ENCODE measurements around the gene PAEP. TPM values are rescaled to one million over a fixed set of nuclear protein-coding genes. Genes with fewer than 3 reads are reported as not detected.

Gene PAEP
- total and polyA plus RNA-seq, 9 donors, result 0.41 to 8.8 (median 1.2) TPM; not detected in 2

DNA sequence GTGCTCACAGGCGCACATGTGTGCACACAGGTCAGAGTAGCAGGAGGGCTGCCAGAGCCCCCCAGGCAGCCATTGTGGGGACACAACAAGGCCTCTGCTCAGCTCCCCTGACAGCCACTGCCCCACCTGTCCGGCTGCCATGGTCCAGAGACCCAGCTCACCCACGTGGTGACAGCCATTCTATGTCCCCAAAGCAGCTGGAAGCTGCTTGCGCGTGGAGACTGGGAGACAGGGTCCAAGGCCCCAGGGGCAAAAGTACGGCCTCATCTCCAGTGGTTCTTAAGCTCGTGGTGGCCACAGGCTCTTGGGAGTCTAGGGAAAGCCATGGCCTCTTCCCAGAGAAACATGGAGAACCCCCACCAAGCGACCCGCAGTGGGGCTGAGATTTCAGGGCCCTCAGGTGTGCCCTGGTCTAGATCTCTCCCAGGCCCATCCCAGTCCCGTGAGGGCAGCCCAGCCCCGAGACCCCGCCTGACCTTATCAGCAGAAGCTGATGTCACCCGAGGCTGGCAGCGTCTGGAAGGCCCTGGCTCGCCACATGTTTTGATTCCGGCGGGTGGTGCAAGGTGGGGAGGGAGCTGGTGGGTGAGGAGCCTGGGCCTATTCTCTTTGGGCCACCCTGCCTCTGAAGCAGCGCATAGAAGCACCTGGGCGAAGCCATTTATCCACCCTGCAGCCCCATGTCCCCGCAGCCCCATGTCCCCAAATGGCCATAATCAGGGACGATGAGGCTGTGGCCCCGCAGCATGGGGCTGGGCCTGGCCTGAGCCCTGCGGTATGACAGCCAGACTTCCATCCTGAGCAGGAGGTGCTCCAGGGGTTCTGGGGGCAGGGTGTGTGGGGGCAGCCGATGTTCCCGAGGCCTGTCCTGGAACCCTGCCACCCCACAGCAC, 46.1 kb downstream of the PAEP start:
- intact Hi-C loops (cut with DNase I), result loop anchor here in 3 of 4 donors (2.0 to 10.0 kb wide), 3 partner anchors 25 to 97 kb away; partner anchors contain the start of gene KCNT1 (in 2 of the 3)
- H3K36me3 ChIP-seq, result no peaks in the 10 kb centered on the region
- no peaks in the 10 kb centered on the region for H3K27me3 ChIP-seq
- H3K9me3 ChIP-seq, result no peaks in the 10 kb centered on the region
- H3K27ac ChIP-seq, result no peak overlapping the region
- H3K4me3 ChIP-seq, result no peak overlapping the region
- TF ChIP-seq, protein P1, sequence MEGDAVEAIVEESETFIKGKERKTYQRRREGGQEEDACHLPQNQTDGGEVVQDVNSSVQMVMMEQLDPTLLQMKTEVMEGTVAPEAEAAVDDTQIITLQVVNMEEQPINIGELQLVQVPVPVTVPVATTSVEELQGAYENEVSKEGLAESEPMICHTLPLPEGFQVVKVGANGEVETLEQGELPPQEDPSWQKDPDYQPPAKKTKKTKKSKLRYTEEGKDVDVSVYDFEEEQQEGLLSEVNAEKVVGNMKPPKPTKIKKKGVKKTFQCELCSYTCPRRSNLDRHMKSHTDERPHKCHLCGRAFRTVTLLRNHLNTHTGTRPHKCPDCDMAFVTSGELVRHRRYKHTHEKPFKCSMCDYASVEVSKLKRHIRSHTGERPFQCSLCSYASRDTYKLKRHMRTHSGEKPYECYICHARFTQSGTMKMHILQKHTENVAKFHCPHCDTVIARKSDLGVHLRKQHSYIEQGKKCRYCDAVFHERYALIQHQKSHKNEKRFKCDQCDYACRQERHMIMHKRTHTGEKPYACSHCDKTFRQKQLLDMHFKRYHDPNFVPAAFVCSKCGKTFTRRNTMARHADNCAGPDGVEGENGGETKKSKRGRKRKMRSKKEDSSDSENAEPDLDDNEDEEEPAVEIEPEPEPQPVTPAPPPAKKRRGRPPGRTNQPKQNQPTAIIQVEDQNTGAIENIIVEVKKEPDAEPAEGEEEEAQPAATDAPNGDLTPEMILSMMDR (IDR thresholded peaks at IDR 0.05), result no peak
- TF ChIP-seq POLR2A (IDR thresholded peaks at IDR 0.05), result no peak
- no peak for TF ChIP-seq EP300 (IDR thresholded peaks at IDR 0.05)
- H3K4me1 ChIP-seq (ENCODE audit: insufficient read depth), result peaks cover 4% of the 10 kb centered on the region
- DNase-seq, result no peak
- 80 to 84% (median 83%) methylated on average over 23 to 25 of the region's 25 CpGs for WGBS, 3 donors

DNA sequence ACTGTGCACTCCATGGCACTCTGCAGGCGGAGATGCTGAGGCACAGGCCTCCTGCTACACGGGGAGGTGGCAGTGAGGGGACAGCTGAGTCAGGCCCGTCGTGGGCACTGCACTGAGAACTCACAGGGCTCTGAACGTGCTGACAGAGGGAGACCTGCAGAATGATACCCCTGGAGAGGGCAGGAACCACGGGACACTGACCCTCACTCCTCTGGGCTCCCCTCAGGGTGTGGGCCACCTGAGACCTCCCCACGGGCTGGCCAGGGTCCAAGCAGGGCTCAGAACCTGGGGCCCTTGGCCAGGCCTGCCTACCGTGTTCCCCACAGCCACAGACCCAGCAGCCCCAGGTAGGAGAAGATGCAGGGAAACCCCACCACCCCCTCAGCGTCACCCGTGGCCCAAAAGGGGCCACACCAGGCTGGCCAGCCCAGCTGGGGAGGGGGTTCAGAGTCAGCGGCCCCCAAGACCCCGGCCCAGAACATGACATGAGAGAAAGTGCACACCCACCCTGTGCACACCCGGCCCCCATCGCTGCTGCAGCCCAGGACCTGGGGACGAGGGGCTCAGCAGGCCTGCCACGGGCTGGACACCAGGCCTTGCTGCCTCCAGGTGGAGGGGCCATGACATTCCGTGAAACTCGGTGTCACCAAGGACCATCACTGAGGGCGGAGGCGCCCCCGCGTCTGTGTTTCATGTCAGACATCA, 46.9 kb downstream of the PAEP start:
- Histone ChIP-seq H3K4me3 (no peak overlapping the region), H3K27ac (no peak overlapping the region), H3K4me1 (ENCODE audit: insufficient read depth) (peaks cover 4% of the 10 kb centered on the region), H3K36me3 (no peaks in the 10 kb centered on the region), H3K9me3 (no peaks in the 10 kb centered on the region), H3K27me3 (no peaks in the 10 kb centered on the region)
- intact Hi-C loops (cut with DNase I), result loop anchor here in 2 of 4 donors (5.0 to 10.0 kb wide), 2 partner anchors 94 to 96 kb away; partner anchors contain the start of gene KCNT1 (in 2 of the 2)
- no peak for TF ChIP-seq EP300 (IDR thresholded peaks at IDR 0.05)
- TF ChIP-seq, protein P1 (IDR thresholded peaks at IDR 0.05), result no peak
- TF ChIP-seq POLR2A (IDR thresholded peaks at IDR 0.05), result no peak
- 81 to 88% (median 84%) methylated on average over 21 to 22 of the region's 22 CpGs for WGBS, 3 donors
- DNase-seq, result no peak

DNA sequence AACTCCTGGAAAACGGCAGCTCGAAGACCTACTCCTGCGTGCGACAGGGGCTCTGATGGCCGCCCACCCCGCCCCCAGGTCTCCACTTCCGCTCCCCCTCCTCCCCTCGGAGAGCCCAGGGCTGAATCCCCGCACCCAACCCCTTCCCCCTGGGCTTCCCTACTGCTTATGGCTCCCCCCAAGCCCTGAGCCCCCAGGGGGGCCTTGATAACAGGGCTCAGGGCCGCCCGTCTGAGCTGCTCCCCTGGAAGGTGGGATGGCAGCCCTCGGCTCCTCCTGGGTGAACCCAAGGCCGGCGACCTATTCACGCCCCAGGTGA, 47.4 kb downstream of the PAEP start:
- H3K4me1 ChIP-seq (ENCODE audit: insufficient read depth), result peaks cover 4% of the 10 kb centered on the region
- WGBS, 3 donors, result 64 to 81% (median 76%) methylated on average over 12 to 15 of the region's 15 CpGs
- H3K4me3 ChIP-seq, result no peak overlapping the region
- no peak for TF ChIP-seq POLR2A (IDR thresholded peaks at IDR 0.05)
- no peaks in the 10 kb centered on the region for H3K9me3 ChIP-seq
- no peaks in the 10 kb centered on the region for H3K36me3 ChIP-seq
- intact Hi-C loops (cut with DNase I), result loop anchor here in 2 of 4 donors (5.0 to 10.0 kb wide), 2 partner anchors 93 to 96 kb away; partner anchors contain the start of gene KCNT1 (in 2 of the 2)
- DNase-seq, result no peak
- no peak overlapping the region for H3K27ac ChIP-seq
- H3K27me3 ChIP-seq, result no peaks in the 10 kb centered on the region

DNA sequence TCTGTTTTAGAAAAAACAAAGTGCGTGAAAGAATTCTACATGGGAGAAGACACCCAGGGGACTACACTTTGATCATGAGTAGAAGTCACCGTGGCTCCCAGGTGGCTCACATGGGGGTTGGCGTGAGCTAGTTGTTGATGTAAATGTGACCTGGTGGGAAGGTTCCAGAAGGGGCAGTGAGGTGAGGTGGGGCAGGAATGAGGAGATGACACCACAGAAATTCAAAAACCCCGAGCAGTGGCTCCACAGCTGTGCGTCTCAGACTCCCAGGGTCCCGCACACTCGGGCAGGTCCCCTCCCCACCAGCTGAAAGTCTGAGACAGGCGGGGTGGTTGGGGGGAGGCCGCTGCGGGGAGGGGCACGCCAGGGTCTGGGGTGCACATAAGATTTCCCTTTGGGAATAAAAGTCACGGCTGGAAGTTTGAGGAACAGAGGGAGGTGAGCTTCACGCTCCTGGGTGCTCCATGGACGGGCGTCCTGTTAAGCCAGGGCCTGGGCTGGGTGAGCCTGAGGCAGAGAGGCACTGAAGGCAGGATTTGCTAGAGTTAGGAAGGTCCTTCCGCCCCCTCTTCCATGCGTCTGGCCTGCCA, 47.9 kb downstream of the PAEP start:
- H3K4me3 ChIP-seq, result no peak overlapping the region
- H3K27me3 ChIP-seq, result no peaks in the 10 kb centered on the region
- intact Hi-C loops (cut with DNase I), result loop anchor here in 2 of 4 donors (5.0 to 10.0 kb wide), 2 partner anchors 93 to 95 kb away; partner anchors contain the start of gene KCNT1 (in 2 of the 2)
- 76 to 79% (median 78%) methylated on average over 17 of the region's 17 CpGs for WGBS, 3 donors
- no peaks in the 10 kb centered on the region for H3K36me3 ChIP-seq
- no peak overlapping the region for H3K27ac ChIP-seq
- peaks cover 2% of the 10 kb centered on the region for H3K4me1 ChIP-seq (ENCODE audit: insufficient read depth)
- no peaks in the 10 kb centered on the region for H3K9me3 ChIP-seq
- no peak for TF ChIP-seq EP300 (IDR thresholded peaks at IDR 0.05)
- TF ChIP-seq, protein P1 (IDR thresholded peaks at IDR 0.05), result no peak
- no peak for TF ChIP-seq POLR2A (IDR thresholded peaks at IDR 0.05)
- DNase-seq, result no peak

Measured in ovary (tissue), 9 donors.